ACHN (cell line): ENCODE measurements around the gene LGI2.
A peak's percentile ranks its signal among the peaks of the same experiment; 100 is the strongest.

ENCODE experiments used
- DNase-seq: peaks from one replicate; pipeline ENCODE4 v3.0.0-alpha.2; 2015
- in situ Hi-C: cut with HindIII; loops from 2 replicates; pipeline ENCODE4 v1.10.0; 2017; ENCODE audit warnings: low sequenced_read_pairs, low pct_ligation_motif_present, low pct_unique_long_range_greater_than_20kb

The LGI2 gene

GRCh38 chr4:25011135-25011866, 19.4 kb downstream of the LGI2 start:
- in situ Hi-C loops, result no loop called here
- no peak for DNase-seq

- in situ Hi-C loops, result no loop called here
- no peak for DNase-seq
These were observed 23.1 kb downstream of the LGI2 start for GRCh38 chr4:25007598-25007997.

- in situ Hi-C loops, result no loop called here
- no peak for DNase-seq
These were observed 28.1 kb downstream of the LGI2 start for GRCh38 chr4:25002681-25003080.

GRCh38 chr4:25001509-25001908, 29.2 kb downstream of the LGI2 start:
- in situ Hi-C loops, result no loop called here
- no peak for DNase-seq

GRCh38 chr4:25000639-25001038, 30.1 kb downstream of the LGI2 start:
- in situ Hi-C loops, result no loop called here
- no peak for DNase-seq

GRCh38 chr4:24999392-25000089, 31.2 kb downstream of the LGI2 start:
- in situ Hi-C loops, result no loop called here
- DNase-seq, result no peak

GRCh38 chr4:24995346-24995919, 35.3 kb downstream of the LGI2 start:
- in situ Hi-C loops, result no loop called here
- no peak for DNase-seq

GRCh38 chr4:24993551-24994080, 37.1 kb downstream of the LGI2 start:
- in situ Hi-C loops, result no loop called here
- DNase-seq, result no peak

- DNase-seq, result no peak
- in situ Hi-C loops, result no loop called here
These were observed 37.8 kb downstream of the LGI2 start for GRCh38 chr4:24992968-24993367.

GRCh38 chr4:24991015-24991414, 39.7 kb downstream of the LGI2 start:
- DNase-seq, result no peak
- in situ Hi-C loops, result no loop called here

- in situ Hi-C loops, result no loop called here
- DNase-seq, result no peak
These were observed 41.4 kb downstream of the LGI2 start for GRCh38 chr4:24989327-24989726.

- DNase-seq, result peak; percentile 38
- in situ Hi-C loops, result no loop called here
These were observed 42.0 kb downstream of the LGI2 start for GRCh38 chr4:24988776-24989175.

- in situ Hi-C loops, result no loop called here
- DNase-seq, result no peak
These were observed 45.9 kb downstream of the LGI2 start for GRCh38 chr4:24984602-24985532.

GRCh38 chr4:24980740-24981139, 50.0 kb downstream of the LGI2 start:
- DNase-seq, result no peak
- in situ Hi-C loops, result no loop called here

GRCh38 chr4:24980064-24980690, 50.6 kb downstream of the LGI2 start:
- in situ Hi-C loops, result no loop called here
- peak; percentile 57 for DNase-seq

- in situ Hi-C loops, result no loop called here
- no peak for DNase-seq
These were observed 51.2 kb downstream of the LGI2 start for GRCh38 chr4:24979554-24979953.

- DNase-seq, result no peak
- in situ Hi-C loops, result no loop called here
These were observed 52.3 kb downstream of the LGI2 start for GRCh38 chr4:24978291-24979075.

- in situ Hi-C loops, result no loop called here
- no peak for DNase-seq
These were observed 55.2 kb downstream of the LGI2 start for GRCh38 chr4:24975510-24975909.
